NCI-H524 treated with DMSO at 0.1 percent for 48 hours (cell line): ENCODE measurements around the gene GSX2.
"Not testable (repeated sequence)": the region's sequence is repeated elsewhere in the genome, so short reads cannot be mapped to it uniquely, and the experiment has no call there.

Experiments
- DNase-seq: peaks from one replicate; lab custom pipeline; 2025; lab: John Stamatoyannopoulos, UW

GSX2 gene

DNA sequence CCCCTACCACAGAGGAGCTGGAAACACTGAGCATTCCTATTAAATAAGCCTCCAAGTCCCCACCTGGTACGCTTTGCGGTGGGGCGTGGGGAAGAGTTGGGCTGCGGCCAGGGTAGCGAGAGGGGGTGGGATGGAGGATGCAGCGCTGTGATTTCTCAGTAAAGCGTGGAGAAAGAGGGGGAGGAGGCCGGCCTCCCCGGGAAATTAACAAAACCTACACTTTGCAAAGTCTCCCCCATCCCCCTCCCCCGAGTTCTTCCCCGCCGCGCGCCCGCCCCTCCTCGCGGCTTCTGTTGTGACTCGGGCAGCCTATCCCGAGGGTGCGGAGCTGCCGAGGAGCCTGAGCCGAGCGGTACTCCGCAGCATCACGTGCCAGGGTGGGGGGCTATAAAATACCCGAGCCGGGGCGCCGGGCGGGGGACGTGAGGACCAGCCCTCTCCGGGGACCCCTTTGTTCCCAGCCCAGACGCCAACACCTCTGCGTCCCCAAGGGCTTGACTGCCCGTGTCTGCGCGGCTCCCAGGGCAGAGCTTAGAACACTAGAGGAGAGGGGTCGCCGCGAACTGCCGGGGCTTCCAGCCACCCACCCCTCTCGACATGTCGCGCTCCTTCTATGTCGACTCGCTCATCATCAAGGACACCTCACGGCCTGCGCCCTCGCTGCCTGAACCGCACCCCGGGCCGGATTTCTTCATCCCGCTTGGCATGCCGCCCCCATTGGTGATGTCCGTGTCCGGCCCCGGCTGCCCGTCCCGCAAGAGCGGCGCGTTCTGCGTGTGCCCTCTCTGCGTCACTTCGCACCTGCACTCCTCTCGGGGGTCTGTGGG, at the start of gene GSX2:
GSX2 (plus strand) TSS at position 416 of the 827 bp plus-strand sequence; CDS start at position 598, 182 bp downstream.
- DNase-seq, result no peak

- no peak for DNase-seq
Observed at GRCh38 chr4:54050214-54050904, 49.6 kb upstream of the GSX2 start.

DNA sequence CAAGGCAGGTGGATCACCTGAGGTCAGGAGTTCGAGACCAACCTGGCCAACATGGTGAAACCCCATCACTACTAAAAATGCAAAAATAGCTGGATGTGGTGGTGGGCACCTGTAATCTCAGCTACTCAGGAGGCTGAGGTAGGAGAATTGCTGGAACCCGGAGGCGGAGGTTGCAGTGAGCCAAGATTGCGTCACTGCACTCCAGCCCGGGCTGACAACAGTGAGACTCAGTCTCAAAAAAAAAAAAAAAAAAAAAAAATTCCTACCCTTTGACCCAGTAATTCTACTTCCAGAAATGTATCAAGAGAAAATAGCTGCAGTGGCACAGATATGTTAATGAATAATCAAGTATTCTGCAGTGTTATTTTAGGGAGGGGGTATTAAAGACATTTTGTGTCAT, 46.6 kb upstream of the GSX2 start:
- DNase-seq, result not testable (repeated sequence)

- DNase-seq, result peak; percentile 46
Observed at GRCh38 chr4:54054501-54054900, 45.5 kb upstream of the GSX2 start.

DNA sequence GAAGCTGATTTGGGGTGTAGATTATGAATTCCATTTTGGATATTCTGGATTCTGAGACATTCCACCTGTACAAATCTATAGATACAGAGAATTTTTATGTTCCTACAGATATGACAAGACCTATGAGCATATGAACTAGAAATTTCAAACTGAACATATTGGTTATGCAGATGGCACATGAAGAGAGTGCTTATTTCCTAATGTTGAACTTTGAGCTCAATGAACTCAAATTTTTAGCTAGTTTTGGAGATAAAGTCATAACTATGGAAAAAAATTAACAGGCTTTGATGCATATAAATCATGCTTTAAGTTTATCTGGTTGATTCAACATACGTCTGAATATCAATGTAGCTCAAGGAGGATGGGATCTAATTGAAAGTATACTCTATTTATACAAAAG, 44.5 kb upstream of the GSX2 start:
- no peak for DNase-seq

DNA sequence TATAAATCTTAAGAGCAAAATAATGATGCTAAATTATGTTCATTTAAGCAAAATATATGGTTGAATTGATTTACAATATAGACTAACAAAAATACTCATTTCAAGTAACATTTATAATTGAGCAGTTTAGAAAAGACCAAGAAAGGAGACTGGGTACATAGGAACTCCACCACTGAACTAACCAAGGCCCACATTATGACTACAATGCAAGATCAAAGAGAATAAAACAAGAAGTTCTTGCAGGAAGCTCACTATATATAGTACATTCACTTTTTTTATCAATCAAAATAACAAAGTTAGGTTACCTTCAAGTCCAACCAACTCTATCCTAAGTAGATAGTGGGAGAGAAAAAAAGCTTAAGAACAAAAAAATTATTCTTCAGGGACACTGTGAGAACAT, 43.6 kb upstream of the GSX2 start:
- no peak for DNase-seq

- DNase-seq, result no peak
Observed at GRCh38 chr4:54058171-54058570, 41.8 kb upstream of the GSX2 start.

DNA sequence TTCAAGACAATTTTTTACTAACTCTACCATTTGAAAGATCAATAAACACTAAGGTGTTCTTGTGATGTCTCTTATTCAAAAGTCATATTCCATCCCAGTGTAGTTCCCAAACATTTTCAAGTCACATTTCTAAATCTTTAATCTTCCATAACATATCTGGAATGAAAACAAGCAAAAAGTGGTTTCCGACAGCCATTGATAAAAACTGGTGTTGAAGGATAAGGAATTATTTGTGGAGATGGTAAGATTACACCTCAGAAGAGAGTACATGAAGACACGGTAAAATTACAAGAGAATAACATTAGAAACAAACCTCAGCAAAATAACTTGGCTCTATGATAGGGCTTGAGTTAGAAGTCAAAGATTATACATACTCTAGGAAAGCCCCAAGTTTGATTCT, 39.8 kb upstream of the GSX2 start:
- no peak for DNase-seq

- no peak for DNase-seq
Observed at GRCh38 chr4:54061067-54061466, 38.9 kb upstream of the GSX2 start.

DNA sequence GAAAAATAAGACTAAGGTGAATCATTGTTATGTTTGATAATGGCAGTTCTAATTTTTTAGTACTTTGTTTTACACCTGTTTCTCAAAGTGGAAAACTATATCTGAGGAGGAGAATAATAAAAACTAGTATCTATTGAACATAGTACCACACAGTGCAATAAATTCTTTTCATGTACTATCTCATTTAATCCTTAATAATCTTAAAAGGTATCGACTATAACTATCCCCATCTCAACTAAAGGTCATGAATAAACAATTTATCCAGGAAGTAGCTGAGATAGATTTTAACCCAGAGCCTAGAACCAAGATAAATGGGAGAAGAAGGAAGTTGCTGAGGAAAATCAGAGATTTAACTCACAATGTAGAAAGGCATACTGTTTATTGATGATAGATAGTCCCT, 38.1 kb upstream of the GSX2 start:
- no peak for DNase-seq

- DNase-seq, result no peak
Observed at GRCh38 chr4:54062392-54062791, 37.6 kb upstream of the GSX2 start.

GRCh38 chr4:54063229-54063628, 36.7 kb upstream of the GSX2 start:
- no peak for DNase-seq

GRCh38 chr4:54063737-54064316, 36.1 kb upstream of the GSX2 start:
- no peak for DNase-seq

DNA sequence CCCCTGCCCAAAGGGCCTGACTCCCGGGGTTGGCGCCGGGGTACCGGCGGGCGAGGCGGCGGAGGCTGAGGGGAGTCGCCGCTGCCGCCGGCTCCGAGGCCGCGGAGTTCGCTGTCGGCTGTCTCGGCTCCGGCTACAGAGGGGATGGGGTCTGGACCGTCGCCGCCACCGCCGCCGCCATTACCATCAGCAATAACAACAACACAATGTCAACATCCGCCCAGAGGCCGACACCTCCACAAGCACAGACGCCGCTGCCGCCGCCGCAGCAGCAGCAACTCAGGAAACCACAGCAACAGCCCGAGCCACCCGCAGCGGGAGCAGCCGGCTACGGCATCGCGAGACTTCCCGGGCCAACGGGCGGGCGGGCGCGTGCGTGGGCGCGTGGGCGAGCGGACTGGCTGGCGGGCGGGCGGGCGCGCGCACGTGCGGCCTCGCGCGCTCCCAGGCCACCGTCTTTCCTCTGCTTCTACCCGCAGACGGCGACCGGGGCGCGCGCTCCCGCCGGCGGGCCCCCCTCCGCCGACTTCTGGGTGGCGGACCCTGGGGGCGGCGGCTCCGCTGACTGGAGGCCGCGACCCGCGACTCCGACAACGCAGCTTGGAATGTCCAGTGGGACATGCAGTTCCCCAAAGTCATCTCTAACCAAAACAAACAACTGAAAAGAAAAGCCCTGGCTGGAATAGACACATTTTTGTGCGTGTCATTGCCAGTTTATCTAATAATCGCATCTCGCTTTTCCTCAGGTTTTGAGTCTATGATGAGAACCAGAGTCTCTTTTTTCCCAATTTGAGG, 35.4 kb upstream of the GSX2 start, which contains the start of gene CHIC2:
CHIC2 (minus strand) TSS at position 289 of the 795 bp plus-strand sequence. CDS start 305 bp downstream, outside the sequence.
- peak; percentile 47 for DNase-seq

- no peak for DNase-seq
Observed at GRCh38 chr4:54065282-54066087, 34.5 kb upstream of the GSX2 start.

DNA sequence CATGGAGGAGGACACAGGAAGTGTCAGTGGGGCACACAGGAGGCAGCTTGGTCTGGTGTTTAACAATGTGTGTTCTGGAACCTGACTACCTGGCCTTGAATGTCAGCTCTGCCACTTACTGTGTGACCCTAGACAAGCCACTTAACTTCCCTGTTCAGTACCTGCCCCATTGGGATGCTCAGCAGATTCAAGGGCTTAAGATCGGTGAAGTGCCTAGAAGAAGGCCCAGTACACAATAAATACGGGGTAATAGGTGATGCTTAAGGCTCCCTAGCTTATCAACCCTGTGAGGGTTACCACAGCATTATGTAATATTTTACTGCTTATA, 33.9 kb upstream of the GSX2 start:
- no peak for DNase-seq

DNA sequence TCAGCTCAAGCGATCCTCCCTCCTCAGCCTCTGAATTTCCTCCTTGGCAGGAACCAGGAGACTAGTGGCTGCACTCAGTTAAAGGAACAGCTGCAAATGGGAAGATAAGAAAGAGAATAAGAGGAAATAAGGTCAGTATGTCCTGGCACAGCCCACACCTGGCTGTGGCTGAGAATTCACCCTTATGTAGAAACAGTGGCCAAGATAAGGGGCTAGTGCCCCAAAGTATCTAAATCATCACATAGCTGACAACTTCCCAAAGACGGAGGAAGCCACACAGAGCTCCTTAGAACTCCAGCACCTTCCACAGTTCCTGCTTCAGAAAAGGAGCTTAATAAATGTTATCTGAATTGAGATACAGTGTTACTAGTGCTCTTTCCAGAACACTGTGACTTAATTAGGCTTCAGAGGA, 33.2 kb upstream of the GSX2 start:
- DNase-seq, result no peak

- DNase-seq, result no peak
Observed at GRCh38 chr4:54067166-54067565, 32.8 kb upstream of the GSX2 start.

DNA sequence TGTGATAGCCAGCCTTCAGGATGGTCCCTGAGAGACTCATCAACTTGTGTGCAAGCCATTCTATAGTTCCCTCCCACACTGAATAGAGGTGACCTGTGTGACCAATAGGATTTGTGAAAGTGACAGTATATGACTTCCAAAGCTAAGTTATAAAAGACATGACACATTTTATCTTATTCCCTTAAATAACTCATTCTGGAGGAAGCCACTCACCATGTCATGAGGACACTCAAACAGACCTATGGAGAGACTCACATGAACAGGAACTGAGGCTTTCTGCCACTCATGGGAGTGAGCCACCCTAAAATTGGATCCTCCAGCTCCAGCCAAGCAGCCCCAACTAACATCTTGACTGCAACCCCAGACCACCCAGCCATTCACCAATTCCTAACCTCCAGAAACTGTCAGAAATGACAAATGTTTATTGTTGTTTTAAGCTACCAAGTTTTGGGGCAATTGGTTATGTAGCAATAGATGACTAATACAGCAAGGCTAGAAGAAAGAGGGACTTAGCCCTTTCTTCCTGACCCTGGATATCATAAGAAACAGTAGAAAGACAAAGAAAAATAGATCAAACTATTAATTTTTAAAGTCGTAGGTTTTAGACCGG, 26.6 kb upstream of the GSX2 start:
- no peak for DNase-seq

GRCh38 chr4:54074381-54074780, 25.6 kb upstream of the GSX2 start:
- no peak for DNase-seq

DNA sequence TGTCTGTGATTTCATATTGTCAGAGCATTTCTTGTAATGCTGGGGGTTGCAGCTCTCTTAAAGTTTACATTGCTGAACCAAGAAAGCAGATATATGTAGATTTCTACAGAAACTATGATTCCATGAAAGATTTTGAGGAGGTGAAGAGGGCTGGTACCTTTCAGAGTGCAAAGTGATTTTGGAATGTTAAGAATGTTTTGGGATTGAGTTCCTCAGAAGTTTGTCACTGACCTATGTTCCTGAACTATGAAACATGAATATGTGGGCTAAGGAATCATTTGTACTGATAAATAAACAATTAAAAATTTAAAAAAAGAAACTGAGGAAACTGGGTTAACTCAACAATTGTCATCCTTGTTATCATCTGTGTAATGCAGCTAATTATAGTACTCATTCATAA, 23.3 kb upstream of the GSX2 start:
- no peak for DNase-seq
